Measurements from ENCODE around the gene COMMD1.

The COMMD1 gene

DNA sequence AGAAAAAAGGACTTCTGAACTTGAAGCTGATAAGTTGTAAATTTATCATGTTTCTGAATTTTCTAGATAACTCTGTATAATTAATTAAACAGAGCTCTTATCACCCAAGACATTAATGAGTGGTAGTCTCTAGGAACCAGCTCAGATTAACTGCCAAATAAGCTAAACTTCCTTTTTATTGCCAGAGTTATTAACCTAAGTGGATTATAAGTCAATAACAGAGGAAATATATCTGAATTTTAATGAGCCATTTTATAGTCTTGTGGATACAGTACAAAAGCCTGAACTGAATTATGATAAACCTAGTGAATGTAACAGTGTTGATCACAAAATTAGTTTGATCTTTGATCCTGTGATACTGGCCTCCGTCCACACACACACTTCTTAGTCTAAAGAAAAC lies 111.5 kb downstream of the COMMD1 start:
- Histone ChIP-seq H2AFZ (ENCODE audit: low read depth, low read length) (no peak overlapping the region), H4K8ac (ENCODE audit: low read length) (no peak overlapping the region), H3K27me3 (ENCODE audit: control insufficient read depth in 1 of 2, insufficient read depth in 1 of 2, low read length in 2 of 2) (no peaks in the 10 kb centered on the region), H3K79me1 (replicated peaks; ENCODE audit: low read length, poor library complexity, severe bottlenecking) (peaks cover 3% of the 10 kb centered on the region), H2BK120ac (ENCODE audit: low read depth, low read length) (no peak overlapping the region), H3K18ac (ENCODE audit: low read depth in 1 of 2, low read length in 2 of 2) (no peak overlapping the region), H3K9me3 (ENCODE audit: control insufficient read depth, low read length) (no peaks in the 10 kb centered on the region), H3K36me3 (ENCODE audit: control insufficient read depth in 1 of 2, insufficient read depth in 2 of 2, low read depth in 1 of 2, low read length in 2 of 2) (peaks cover 0 to 6% of the 10 kb centered on the region in 2 experiments), H3K4ac (ENCODE audit: low read depth in 1 of 2, low read length in 2 of 2) (no peak overlapping the region), H2BK5ac (ENCODE audit: low read depth, low read length, poor library complexity, severe bottlenecking) (no peak overlapping the region), H3K27ac (ENCODE audit: low read length, poor library complexity, severe bottlenecking) (no peak overlapping the region), H2BK15ac (ENCODE audit: low read depth, poor library complexity, severe bottlenecking) (no peak overlapping the region), H2BK12ac (ENCODE audit: low read length in 2 of 2) (no peak overlapping the region), H3K4me2 (ENCODE audit: low read length, poor library complexity, severe bottlenecking) (no peak overlapping the region), H4K91ac (ENCODE audit: low read length) (no peak overlapping the region), H3K23ac (ENCODE audit: low read length in 2 of 2) (no peak overlapping the region), H3K4me1 (ENCODE audit: control insufficient read depth, insufficient read depth, low read depth, low read length) (no peaks in the 10 kb centered on the region), H3K14ac (ENCODE audit: low read length in 2 of 2) (no peak overlapping the region), H2AK5ac (ENCODE audit: low read length, severe bottlenecking) (no peak overlapping the region), H3K9ac (ENCODE audit: low read length) (no peak overlapping the region), H3K4me3 (ENCODE audit: insufficient read depth in 1 of 2, low read depth in 1 of 2, low read length in 2 of 2) (no peak overlapping the region)
- no peak for DNase-seq
- WGBS = 100% methylated on average over 1 of the region's 1 CpG

GRCh38 chr2:62029910-62030309 lies 124.4 kb downstream of the COMMD1 start:
- Histone ChIP-seq H3K79me1 (replicated peaks; ENCODE audit: low read length, poor library complexity, severe bottlenecking) (peaks cover 6% of the 10 kb centered on the region), H3K4ac (ENCODE audit: low read depth in 1 of 2, low read length in 2 of 2) (no peak overlapping the region), H2AK5ac (ENCODE audit: low read length, severe bottlenecking) (no peak overlapping the region), H3K36me3 (ENCODE audit: control insufficient read depth in 1 of 2, insufficient read depth in 2 of 2, low read depth in 1 of 2, low read length in 2 of 2) (no peaks in the 10 kb centered on the region), H2BK12ac (ENCODE audit: low read length in 2 of 2) (no peak overlapping the region), H3K4me3 (ENCODE audit: insufficient read depth in 1 of 2, low read depth in 1 of 2, low read length in 2 of 2) (no peak overlapping the region), H3K9me3 (ENCODE audit: control insufficient read depth, low read length) (no peaks in the 10 kb centered on the region), H3K18ac (ENCODE audit: low read depth in 1 of 2, low read length in 2 of 2) (no peak overlapping the region), H3K4me1 (ENCODE audit: control insufficient read depth, insufficient read depth, low read depth, low read length) (peaks cover 3% of the 10 kb centered on the region), H3K27me3 (ENCODE audit: control insufficient read depth in 1 of 2, insufficient read depth in 1 of 2, low read length in 2 of 2) (no peaks in the 10 kb centered on the region), H3K9ac (ENCODE audit: low read length) (no peak overlapping the region), H2BK15ac (ENCODE audit: low read depth, poor library complexity, severe bottlenecking) (no peak overlapping the region), H2BK120ac (ENCODE audit: low read depth, low read length) (no peak overlapping the region), H3K4me2 (ENCODE audit: low read length, poor library complexity, severe bottlenecking) (no peak overlapping the region), H3K27ac (ENCODE audit: low read length, poor library complexity, severe bottlenecking) (no peak overlapping the region), H2BK5ac (ENCODE audit: low read depth, low read length, poor library complexity, severe bottlenecking) (no peak overlapping the region), H3K14ac (ENCODE audit: low read length in 2 of 2) (no peak overlapping the region), H3K23ac (ENCODE audit: low read length in 2 of 2) (no peak overlapping the region), H2AFZ (ENCODE audit: low read depth, low read length) (no peak overlapping the region), H4K8ac (ENCODE audit: low read length) (no peak overlapping the region), H4K91ac (ENCODE audit: low read length) (no peak overlapping the region)
- WGBS = 96% methylated on average over 3 of the region's 3 CpGs
- DNase-seq = no peak

DNA sequence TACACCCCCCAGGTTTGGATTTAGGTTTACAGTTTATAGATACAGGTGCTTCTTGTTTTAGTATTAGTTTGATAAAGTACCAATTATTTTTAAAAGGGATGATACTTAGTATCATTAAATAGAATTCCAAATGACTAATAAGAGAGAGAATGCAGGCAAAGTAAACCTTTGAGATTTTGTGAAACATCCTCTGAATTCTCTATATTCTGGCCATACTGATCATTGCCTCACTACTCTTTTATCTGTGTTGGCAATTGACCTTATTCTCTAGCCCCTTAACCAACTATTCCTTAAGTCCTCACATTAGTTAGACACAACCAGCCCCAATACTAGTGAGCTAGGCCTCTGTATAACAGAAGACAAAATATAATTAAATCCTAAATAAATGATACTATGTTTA lies 125.4 kb downstream of the COMMD1 start:
- no peak overlapping the region for H3K14ac ChIP-seq (ENCODE audit: low read length in 2 of 2)

DNA sequence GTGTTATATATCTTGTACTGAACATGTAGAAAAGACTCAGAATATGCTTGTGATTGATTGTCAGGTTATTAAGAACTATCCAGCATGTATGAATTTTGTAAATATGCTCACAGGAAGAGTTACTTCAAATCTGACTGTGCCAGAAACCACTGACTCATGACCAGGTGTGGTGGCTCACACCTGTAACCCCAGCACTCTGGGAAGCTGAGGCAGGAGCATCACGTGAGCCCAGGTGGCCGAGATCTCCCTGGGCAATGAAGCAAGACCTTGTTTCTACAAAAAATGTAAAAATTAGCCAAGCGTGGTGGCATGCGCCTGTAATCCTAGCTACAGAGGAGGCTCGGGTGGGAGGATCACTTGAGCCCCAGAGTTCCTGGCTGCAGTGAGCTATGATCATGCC lies 126.6 kb downstream of the COMMD1 start:
- Histone ChIP-seq H3K36me3 (ENCODE audit: control insufficient read depth in 1 of 2, insufficient read depth in 2 of 2, low read depth in 1 of 2, low read length in 2 of 2) (no peaks in the 10 kb centered on the region), H3K18ac (ENCODE audit: low read depth in 1 of 2, low read length in 2 of 2) (no peak overlapping the region), H3K14ac (ENCODE audit: low read length in 2 of 2) (no peak overlapping the region), H2BK120ac (ENCODE audit: low read depth, low read length) (no peak overlapping the region), H2AK5ac (ENCODE audit: low read length, severe bottlenecking) (no peak overlapping the region), H2AFZ (ENCODE audit: low read depth, low read length) (no peak overlapping the region), H2BK12ac (ENCODE audit: low read length in 2 of 2) (no peak overlapping the region), H4K8ac (ENCODE audit: low read length) (no peak overlapping the region), H3K9me3 (ENCODE audit: control insufficient read depth, low read length) (no peaks in the 10 kb centered on the region), H3K4me1 (ENCODE audit: control insufficient read depth, insufficient read depth, low read depth, low read length) (peaks cover 3% of the 10 kb centered on the region), H3K4me3 (ENCODE audit: insufficient read depth in 1 of 2, low read depth in 1 of 2, low read length in 2 of 2) (no peak overlapping the region), H2BK15ac (ENCODE audit: low read depth, poor library complexity, severe bottlenecking) (no peak overlapping the region), H3K4me2 (ENCODE audit: low read length, poor library complexity, severe bottlenecking) (no peak overlapping the region), H2BK5ac (ENCODE audit: low read depth, low read length, poor library complexity, severe bottlenecking) (no peak overlapping the region), H4K91ac (ENCODE audit: low read length) (no peak overlapping the region), H3K27ac (ENCODE audit: low read length, poor library complexity, severe bottlenecking) (no peak overlapping the region), H3K23ac (ENCODE audit: low read length in 2 of 2) (no peak overlapping the region), H3K4ac (ENCODE audit: low read depth in 1 of 2, low read length in 2 of 2) (no peak overlapping the region), H3K9ac (ENCODE audit: low read length) (no peak overlapping the region), H3K79me1 (replicated peaks; ENCODE audit: low read length, poor library complexity, severe bottlenecking) (peaks cover 6% of the 10 kb centered on the region), H3K27me3 (ENCODE audit: control insufficient read depth in 1 of 2, insufficient read depth in 1 of 2, low read length in 2 of 2) (no peaks in the 10 kb centered on the region)
- 94% methylated on average over 5 of the region's 5 CpGs for WGBS
- DNase-seq = no peak

More for the DNA sequence above, 125.4 kb downstream of the COMMD1 start:
- Histone ChIP-seq H2BK15ac (ENCODE audit: low read depth, poor library complexity, severe bottlenecking) (no peak overlapping the region), H2BK5ac (ENCODE audit: low read depth, low read length, poor library complexity, severe bottlenecking) (no peak overlapping the region), H4K91ac (ENCODE audit: low read length) (no peak overlapping the region), H3K9me3 (ENCODE audit: control insufficient read depth, low read length) (no peaks in the 10 kb centered on the region), H3K27ac (ENCODE audit: low read length, poor library complexity, severe bottlenecking) (no peak overlapping the region), H3K4me3 (ENCODE audit: insufficient read depth in 1 of 2, low read depth in 1 of 2, low read length in 2 of 2) (no peak overlapping the region), H3K36me3 (ENCODE audit: control insufficient read depth in 1 of 2, insufficient read depth in 2 of 2, low read depth in 1 of 2, low read length in 2 of 2) (no peaks in the 10 kb centered on the region), H3K4me2 (ENCODE audit: low read length, poor library complexity, severe bottlenecking) (no peak overlapping the region), H2BK120ac (ENCODE audit: low read depth, low read length) (no peak overlapping the region), H3K23ac (ENCODE audit: low read length in 2 of 2) (no peak overlapping the region), H3K18ac (ENCODE audit: low read depth in 1 of 2, low read length in 2 of 2) (no peak overlapping the region), H4K8ac (ENCODE audit: low read length) (no peak overlapping the region), H3K4ac (ENCODE audit: low read depth in 1 of 2, low read length in 2 of 2) (no peak overlapping the region), H3K79me1 (replicated peaks; ENCODE audit: low read length, poor library complexity, severe bottlenecking) (peaks cover 6% of the 10 kb centered on the region), H3K4me1 (ENCODE audit: control insufficient read depth, insufficient read depth, low read depth, low read length) (peaks cover 3% of the 10 kb centered on the region), H3K27me3 (ENCODE audit: control insufficient read depth in 1 of 2, insufficient read depth in 1 of 2, low read length in 2 of 2) (no peaks in the 10 kb centered on the region), H3K9ac (ENCODE audit: low read length) (no peak overlapping the region), H2BK12ac (ENCODE audit: low read length in 2 of 2) (no peak overlapping the region), H2AK5ac (ENCODE audit: low read length, severe bottlenecking) (no peak overlapping the region), H2AFZ (ENCODE audit: low read depth, low read length) (no peak overlapping the region)
- no peak for DNase-seq

Measured in mesenchymal stem cell (in vitro differentiated cells and primary cell).